DOHH2 (cell line): ENCODE measurements around the gene DRAXIN.

Experiments
- EZH2phosphoT487 ChIP-seq: fragments of 200-600 bp; sonication (generic); IDR thresholded peaks from 2 replicates; pipeline ENCODE4 v1.6.1; 2017; ENCODE audit warnings: borderline replicate concordance, mild to moderate bottlenecking, antibody characterized with exemption, low read length, moderate library complexity, mixed read lengths
- TF ChIP-seq, protein P1 (sequence below): fragments of 200-600 bp; sonication (generic); IDR thresholded peaks from one replicate; pipeline ENCODE4 v1.5.1; 2014; ENCODE audit warnings: antibody characterized with exemption, mild to moderate bottlenecking, low read depth, low read length; ENCODE audit not compliant: poor library complexity, severe bottlenecking

DNA sequence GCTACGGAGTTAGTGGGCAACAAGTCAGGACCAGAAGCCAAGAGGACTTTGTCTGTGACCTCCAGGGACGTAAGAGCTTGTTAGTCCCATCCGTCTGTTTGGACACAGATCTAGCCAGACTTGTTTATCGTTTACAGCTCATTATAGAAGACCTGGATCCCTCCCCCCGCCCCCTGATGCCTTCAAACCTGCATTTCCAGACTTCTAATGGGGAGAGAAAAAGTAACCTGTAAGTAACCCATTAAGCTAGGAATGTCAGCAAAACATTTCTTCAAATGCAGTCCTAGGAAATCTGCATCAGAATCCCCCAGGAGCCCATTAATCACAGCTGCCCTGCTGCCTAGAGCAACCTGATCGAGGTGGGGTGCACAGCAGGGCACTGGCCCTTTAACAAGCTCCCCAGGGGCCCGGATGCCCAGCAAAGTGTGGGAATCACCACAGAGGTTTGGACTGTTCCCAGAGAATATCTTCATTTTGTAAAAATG, 9.2 kb upstream of the DRAXIN start:
- TF ChIP-seq, protein P1, sequence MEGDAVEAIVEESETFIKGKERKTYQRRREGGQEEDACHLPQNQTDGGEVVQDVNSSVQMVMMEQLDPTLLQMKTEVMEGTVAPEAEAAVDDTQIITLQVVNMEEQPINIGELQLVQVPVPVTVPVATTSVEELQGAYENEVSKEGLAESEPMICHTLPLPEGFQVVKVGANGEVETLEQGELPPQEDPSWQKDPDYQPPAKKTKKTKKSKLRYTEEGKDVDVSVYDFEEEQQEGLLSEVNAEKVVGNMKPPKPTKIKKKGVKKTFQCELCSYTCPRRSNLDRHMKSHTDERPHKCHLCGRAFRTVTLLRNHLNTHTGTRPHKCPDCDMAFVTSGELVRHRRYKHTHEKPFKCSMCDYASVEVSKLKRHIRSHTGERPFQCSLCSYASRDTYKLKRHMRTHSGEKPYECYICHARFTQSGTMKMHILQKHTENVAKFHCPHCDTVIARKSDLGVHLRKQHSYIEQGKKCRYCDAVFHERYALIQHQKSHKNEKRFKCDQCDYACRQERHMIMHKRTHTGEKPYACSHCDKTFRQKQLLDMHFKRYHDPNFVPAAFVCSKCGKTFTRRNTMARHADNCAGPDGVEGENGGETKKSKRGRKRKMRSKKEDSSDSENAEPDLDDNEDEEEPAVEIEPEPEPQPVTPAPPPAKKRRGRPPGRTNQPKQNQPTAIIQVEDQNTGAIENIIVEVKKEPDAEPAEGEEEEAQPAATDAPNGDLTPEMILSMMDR, result no peak
- no peak for TF ChIP-seq EZH2phosphoT487
